Heart left ventricle (tissue), 16 donors: ENCODE data around the gene ATG14. TPM values are rescaled to one million over a fixed set of nuclear protein-coding genes. Genes with fewer than 3 reads are reported as not detected.

Source experiments
- ATAC-seq, 4 donors: fragments of 200-7000 bp; cut with Tn5 transposase; one replicate each; pipeline ENCODE4 v1.9.1; 2020 to 2022; ENCODE audit warnings: moderate library complexity in 4 of 4, mild to moderate bottlenecking in 3 of 4, moderate number of reproducible peaks in 1 of 4
- DNase-seq, 5 donors: peaks; one replicate each; pipeline ENCODE4 v3.0.0-alpha.2; 2020
- H3K27ac ChIP-seq, 12 donors: fragments of 200-600 bp; sonication (generic) in 4 of 12; one replicate each; pipeline versions ENCODE4 v1.5.0 to v1.8.0; 2016 to 2022; ENCODE audit warnings: mild to moderate bottlenecking in 2 of 12
- H3K27me3 ChIP-seq, 9 donors: fragments of 200-600 bp; sonication (generic) in 2 of 9; one replicate each; pipeline versions ENCODE4 v1.5.1 to v1.8.0; 2016 to 2022; ENCODE audit warnings: mild to moderate bottlenecking in 3 of 9
- H3K36me3 ChIP-seq, 9 donors: fragments of 200-600 bp; sonication (generic) in 2 of 9; one replicate each; pipeline versions ENCODE4 v1.5.0 to v1.8.0; 2018 to 2022; ENCODE audit warnings: mild to moderate bottlenecking in 2 of 9
- H3K4me1 ChIP-seq, 12 donors: fragments of 200-600 bp; sonication (generic) in 4 of 12; one replicate each; pipeline versions ENCODE4 v1.5.0 to v1.8.0; 2016 to 2022; ENCODE audit warnings: mild to moderate bottlenecking in 3 of 12
- H3K4me3 ChIP-seq, 12 donors: fragments of 200-600 bp; sonication (generic) in 4 of 12; one replicate each; pipeline versions ENCODE4 v1.5.0 to v1.8.0; 2017 to 2022; ENCODE audit warnings: mild to moderate bottlenecking in 9 of 12, moderate library complexity in 4 of 12
- H3K9me3 ChIP-seq, 12 donors: fragments of 200-600 bp; sonication (generic) in 4 of 12; one replicate each; pipeline versions ENCODE4 v1.5.0 to v1.8.0; 2016 to 2022; ENCODE audit warnings: mild to moderate bottlenecking in 1 of 12
- CTCF ChIP-seq, 12 donors: fragments of 200-600 bp; sonication (generic) in 4 of 12; IDR thresholded peaks; one replicate each; pipeline versions ENCODE4 v1.5.0 to v1.8.0; 2018 to 2022; ENCODE audit warnings: antibody characterized with exemption in 12 of 12, mild to moderate bottlenecking in 5 of 12
- POLR2A ChIP-seq, 2 donors: fragments of 450-650 bp; IDR thresholded peaks; one replicate each; pipeline ENCODE4 v1.6.1; 2017; ENCODE audit warnings: antibody characterized with exemption in 2 of 2, mild to moderate bottlenecking in 2 of 2, moderate library complexity in 2 of 2
- WGBS, 4 donors: extraction: QIAGEN DNeasy Blood & Tissue Kit in 2 of 4; methylation state at CpG; one replicate each; pipeline versions ENCODE4 v1.1.5 to v1.1.7; 2013 to 2018; 5-methylcytosine and 5-hydroxymethylcytosine counted together
- intact Hi-C, 10 donors: fragments of 100-400 bp; cut with DNase I; formaldehyde crosslinking; loops; one replicate each; pipeline versions ENCODE4 v1.11.1 to v1.14.2; 2022
- polyA plus RNA-seq, 2 donors: library from polyadenylated mRNA; stranded (reverse); fragments of 200-250 nt; gene quantifications; one replicate each; pipeline ENCODE4 v1.2.3, GENCODE V29; 2013
- total RNA-seq, 9 donors: library from RNA; depleted of rRNA in 2 of 9; stranded (reverse); fragments of >200 nt in 2 of 9; fragmentation: NEBNext Ultra II Directional in 3 of 9; extraction: Animal tissue kit (Norgen Biotek cat#: 25700) in 3 of 9; gene quantifications; one replicate each; pipeline versions ENCODE4 v1.1.0 to v1.2.4, GENCODE V29; 2016 to 2023
- donor health status: ischemic (EF 13 %, LVEDD 7.1; RV severe dilation, severe dysfunction).
- donor health status: healthy with polysubstance abuse.
- donor health status: DM: no; HTN: yes; CAD: no.
- donor health status: DM: no; HTN: no; CAD: no.
- donor health status: ischemic (EF 25% LVEDD 6.9; RV normal size, moderate dysfunction).
- donor health status: ischemic (EF 25% LVEDD 5.7; RV mildly dilated, moderate dysfunction).
- donor health status: healthy.
- donor health status: DM: yes; HTN: yes; CAD: no.
- donor health status: ischemic (EF 35%, LVEDD 5.7; RV mildly dilated, moderate dysfunction).
- donor health status: nonischemic (EF 11% LVEDD 7.7; RV severe dilation, severe dysfunction).
- donor health status: DM: yes; HTN: yes; CAD: no.
- donor health status: PGD.
- donor health status: ischemic (EF 29% LVEDD 5.4; RV normal size, mild dysfunction).
- donor health status: nonischemic (EF 23%, LVEDD 6.1; RV moderate dilation, normal function).

Gene ATG14
- total and polyA plus RNA-seq, 11 donors, result 5.9 to 16.2 (median 12.5) TPM

GRCh38 chr14:55351111-55351510 lies 60.5 kb downstream of the ATG14 start:
- Histone ChIP-seq H3K9me3 (no peaks in the 10 kb centered on the region), H3K27ac (no peak overlapping the region), H3K4me1 (peaks cover 0 to 36% (median 12%) of the 10 kb centered on the region in 12 donors), H3K27me3 (no peaks in the 10 kb centered on the region), H3K36me3 (peaks cover 0 to 54% (median 34%) of the 10 kb centered on the region in 9 donors), H3K4me3 (no peak overlapping the region)
- intact Hi-C loops, result loop anchor here in 6 of 10 donors (5.0 to 10.0 kb wide), 4 partner anchors 79 to 139 kb away; partner anchors contain the start of gene FBXO34 (in 2 of the 6)
- ATAC-seq (no peak), DNase-seq (no peak)
- TF ChIP-seq CTCF (IDR thresholded peaks at IDR 0.05) (no peak), POLR2A (IDR thresholded peaks at IDR 0.05) (no peak)
- 92 to 94% (median 92%) methylated on average over 9 of the region's 9 CpGs for WGBS, 4 donors

- no peak overlapping the region for H3K27ac ChIP-seq
- no peak overlapping the region for H3K4me3 ChIP-seq
- intact Hi-C loops, result loop anchor here in 6 of 10 donors (5.0 to 10.0 kb wide), 4 partner anchors 78 to 138 kb away; partner anchors contain the start of gene FBXO34 (in 2 of the 6)
- TF ChIP-seq POLR2A (IDR thresholded peaks at IDR 0.05) (no peak), CTCF (IDR thresholded peaks at IDR 0.05) (no peak)
- H3K27me3 ChIP-seq, result no peaks in the 10 kb centered on the region
- H3K36me3 ChIP-seq, result peaks cover 0 to 50% (median 30%) of the 10 kb centered on the region in 9 donors
- ATAC-seq, result no peak
- peaks cover 0 to 38% (median 13%) of the 10 kb centered on the region in 12 donors for H3K4me1 ChIP-seq
- DNase-seq, result no peak
- H3K9me3 ChIP-seq, result no peaks in the 10 kb centered on the region
- WGBS, 4 donors, result 90 to 95% (median 93%) methylated on average over 4 of the region's 4 CpGs
These were observed 61.2 kb downstream of the ATG14 start for GRCh38 chr14:55350461-55350860.

- Histone ChIP-seq H3K27ac (no peak overlapping the region), H3K9me3 (no peaks in the 10 kb centered on the region), H3K27me3 (no peaks in the 10 kb centered on the region), H3K4me1 (peaks cover 0 to 38% (median 15%) of the 10 kb centered on the region in 12 donors), H3K4me3 (no peak overlapping the region), H3K36me3 (peaks cover 0 to 43% (median 30%) of the 10 kb centered on the region in 9 donors)
- WGBS, 4 donors, result 85 to 93% (median 91%) methylated on average over 12 of the region's 12 CpGs
- DNase-seq, result no peak
- intact Hi-C loops, result no loop called here
- TF ChIP-seq POLR2A (IDR thresholded peaks at IDR 0.05), result no peak
- ATAC-seq, result no peak
These were observed 62.1 kb downstream of the ATG14 start for GRCh38 chr14:55349565-55349964.

- ATAC-seq (no peak), DNase-seq (no peak)
- Histone ChIP-seq H3K4me1 (peaks cover 0 to 43% (median 17%) of the 10 kb centered on the region in 12 donors), H3K9me3 (no peaks in the 10 kb centered on the region), H3K27ac (no peak overlapping the region), H3K36me3 (peaks cover 0 to 38% (median 30%) of the 10 kb centered on the region in 9 donors), H3K4me3 (no peak overlapping the region), H3K27me3 (no peaks in the 10 kb centered on the region)
- 52 to 61% (median 56%) methylated on average over 4 of the region's 4 CpGs for WGBS, 4 donors
- intact Hi-C loops, result no loop called here
- TF ChIP-seq CTCF (IDR thresholded peaks at IDR 0.05), result no peak
- no peak for TF ChIP-seq POLR2A (IDR thresholded peaks at IDR 0.05)
These were observed 62.7 kb downstream of the ATG14 start for GRCh38 chr14:55348766-55349453.
